C4-2B (cell line): ENCODE measurements around the gene C2CD2.

Experiments
- H3K27ac ChIP-seq: fragments of 450-650 bp; 2 replicates; pipeline ENCODE4 v1.5.1; 2017
- CTCF ChIP-seq: fragments of 450-650 bp; conservative IDR thresholded peaks from 2 replicates; pipeline ENCODE4 v1.5.1; 2017; ENCODE audit warnings: mild to moderate bottlenecking
- ZFX ChIP-seq: fragments of 450-650 bp; IDR thresholded peaks from 2 replicates; pipeline ENCODE4 v1.6.1; 2017

The C2CD2 gene

GRCh38 chr21:41858466-41859296 lies 95.1 kb downstream of the C2CD2 start:
- TF ChIP-seq ZFX = no peak
- no peak for TF ChIP-seq CTCF
- H3K27ac ChIP-seq = no peak overlapping the region

DNA sequence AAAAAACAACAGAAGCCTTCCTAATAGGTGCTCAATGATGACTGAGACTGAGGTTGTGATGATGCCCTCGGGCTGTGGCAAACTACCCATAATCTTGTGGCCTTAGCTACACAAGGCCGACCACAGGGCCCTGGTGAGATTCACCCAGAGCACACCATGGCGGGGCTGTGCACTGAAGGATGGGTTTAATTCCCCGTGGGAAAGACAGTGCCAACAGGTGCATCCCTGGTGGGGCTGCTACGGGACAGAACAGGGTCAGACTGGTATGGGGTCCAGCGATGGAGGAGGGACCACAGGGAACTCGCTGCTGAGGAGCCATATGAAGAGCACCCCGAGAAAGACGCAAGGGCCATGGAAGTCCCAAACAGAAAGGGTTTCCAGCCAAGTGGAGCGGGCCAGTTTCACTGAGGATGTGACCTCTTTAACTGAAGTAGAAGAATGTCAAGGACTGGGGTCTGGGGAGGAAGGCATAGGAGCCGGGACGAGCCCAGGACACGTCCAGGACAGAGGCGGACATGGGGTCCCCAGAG lies 96.0 kb downstream of the C2CD2 start:
- TF ChIP-seq ZFX (no peak), CTCF (no peak)
- H3K27ac ChIP-seq = no peak overlapping the region

GRCh38 chr21:41856572-41856971 lies 97.2 kb downstream of the C2CD2 start:
- no peak overlapping the region for H3K27ac ChIP-seq
- TF ChIP-seq CTCF (no peak), ZFX (no peak)

DNA sequence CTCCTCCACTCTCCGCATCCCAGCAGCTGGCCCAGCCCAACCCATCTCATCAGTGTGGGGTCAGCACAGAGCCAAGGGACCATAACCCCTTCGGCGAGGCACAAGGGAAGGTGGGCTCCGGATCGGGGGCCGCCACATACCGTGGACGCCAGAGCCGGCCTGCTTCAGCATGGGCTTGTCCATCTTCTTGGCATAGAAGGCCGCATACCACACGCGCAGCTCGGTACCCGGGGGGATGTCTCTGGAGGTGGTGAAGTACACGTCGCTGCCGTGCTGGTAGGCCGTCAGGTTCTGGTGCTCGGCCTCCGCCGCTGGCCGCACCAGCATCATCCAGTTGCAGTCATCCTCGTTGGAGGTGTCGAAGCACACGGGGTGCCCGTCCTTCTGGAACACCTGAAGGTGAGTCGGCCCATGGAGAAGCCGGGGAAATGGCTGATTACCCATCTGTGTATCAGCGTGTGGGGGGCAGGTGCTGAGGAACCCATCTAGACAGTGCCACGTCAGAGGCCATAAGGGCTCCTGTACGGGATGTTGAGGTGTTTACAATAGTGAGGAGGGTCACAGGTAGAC lies 99.3 kb downstream of the C2CD2 start:
- H3K27ac ChIP-seq = no peak overlapping the region
- TF ChIP-seq CTCF = no peak
- no peak for TF ChIP-seq ZFX

DNA sequence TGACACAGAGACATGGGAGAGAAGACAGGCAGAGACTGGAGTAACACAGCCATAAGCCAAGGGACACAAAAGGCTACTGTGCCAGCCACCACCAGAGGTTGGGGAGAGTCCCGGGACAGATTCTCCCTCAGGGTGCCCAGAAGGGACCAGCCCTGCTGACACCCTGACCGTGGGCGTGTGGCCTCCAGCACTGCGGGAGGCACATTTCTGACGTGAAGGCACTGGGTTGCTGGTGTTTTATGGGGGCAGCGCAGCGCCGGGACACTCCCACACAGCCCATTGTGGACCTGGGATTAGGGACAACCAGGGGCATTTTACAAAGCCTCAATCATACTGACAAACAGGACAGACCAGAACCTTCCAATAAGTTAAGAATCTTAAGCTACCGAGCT lies 100.9 kb downstream of the C2CD2 start:
- TF ChIP-seq CTCF (no peak), ZFX (no peak)
- H3K27ac ChIP-seq = no peak overlapping the region

DNA sequence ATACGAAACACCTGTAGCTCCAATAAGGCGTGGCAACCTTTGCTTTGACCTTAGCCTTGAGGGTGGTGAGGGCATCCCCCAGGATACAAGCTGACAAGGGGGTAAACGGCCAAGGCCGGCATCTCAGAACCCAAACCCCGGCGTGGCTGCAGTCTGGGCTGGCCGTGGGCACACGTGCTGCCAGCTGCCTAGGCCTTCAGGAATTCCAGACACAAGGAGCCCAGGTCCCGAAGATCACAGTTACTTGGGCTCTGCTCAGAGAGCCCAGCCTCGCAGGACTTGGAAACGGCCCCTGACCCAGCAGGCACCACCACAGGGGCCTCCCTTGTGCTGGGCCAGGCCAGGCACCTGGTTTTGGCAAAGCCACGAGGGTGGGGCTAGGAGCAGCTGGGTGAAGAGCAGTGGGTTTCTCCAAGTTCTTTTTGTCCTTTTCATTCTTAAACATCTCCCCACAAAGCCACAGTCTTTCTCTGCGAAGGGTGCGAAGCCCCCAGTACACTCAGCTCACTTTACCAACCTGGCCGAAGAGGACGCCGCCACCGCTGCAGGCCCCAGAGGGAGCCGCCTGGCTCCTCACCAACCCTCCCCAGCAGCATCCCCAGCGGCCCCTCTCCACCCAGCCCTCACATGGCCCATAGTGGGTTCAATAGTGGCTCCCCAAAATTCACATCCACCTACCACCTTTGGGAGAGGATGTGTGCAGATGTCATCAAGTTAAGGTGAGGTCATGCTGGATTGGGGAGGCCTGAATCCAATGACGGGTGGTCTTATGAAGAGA lies 101.5 kb downstream of the C2CD2 start:
- TF ChIP-seq CTCF (no peak), ZFX (no peak)

More for the DNA sequence above, 101.5 kb downstream of the C2CD2 start:
- H3K27ac ChIP-seq = no peak overlapping the region
